MCF 10A (cell line): ENCODE data around the gene KCNF1. TPM values are rescaled to one million over a fixed set of nuclear protein-coding genes. Genes with fewer than 3 reads are reported as not detected.

Source experiments
- BruUV-seq: library from RNA; stranded (reverse); fragments of 400-500 nt; replicated peaks from 2 replicates; lab custom pipeline; 2021; lab: Mats Ljungman, UMichigan
- CTCF ChIA-PET: fragments of 300-600 bp; sonication (Branson Sonifier 250); formaldehyde crosslinking; extraction: SDS; loops from one replicate; lab custom pipeline; 2021; ENCODE audit warnings: antibody characterized with exemption, inconsistent platforms; lab: Yijun Ruan, JAX
- POLR2A ChIA-PET: fragments of 300-600, 350-650 bp; sonication (Branson Sonifier 250); formaldehyde crosslinking; extraction: SDS; loops from one replicate; lab custom pipeline; 2020; ENCODE audit warnings: antibody characterized with exemption, inconsistent platforms; lab: Yijun Ruan, JAX
- DNase-seq: peaks from one replicate; pipeline ENCODE4 v3.0.0-alpha.2; 2018; ENCODE audit not compliant: unreplicated experiment
- H3K27ac Mint-ChIP-seq: one replicate; pipeline ENCODE4 v1.8.0; 2022; ENCODE audit warnings: mild to moderate bottlenecking, low read depth, mixed read lengths; ENCODE audit not compliant: unreplicated experiment
- H3K27me3 Mint-ChIP-seq: one replicate; pipeline ENCODE4 v1.8.0; 2022; ENCODE audit warnings: mixed read lengths; ENCODE audit not compliant: insufficient read depth, unreplicated experiment
- H3K36me3 Mint-ChIP-seq: one replicate; pipeline ENCODE4 v1.8.0; 2022; ENCODE audit warnings: mild to moderate bottlenecking, moderate library complexity, mixed read lengths; ENCODE audit not compliant: insufficient read depth, unreplicated experiment
- H3K4me1 Mint-ChIP-seq: one replicate; pipeline ENCODE4 v1.8.0; 2022; ENCODE audit warnings: mixed read lengths; ENCODE audit not compliant: insufficient read depth, unreplicated experiment
- H3K4me3 Mint-ChIP-seq: one replicate; pipeline ENCODE4 v1.8.0; 2022; ENCODE audit warnings: mild to moderate bottlenecking, moderate library complexity, mixed read lengths; ENCODE audit not compliant: unreplicated experiment
- H3K9me3 Mint-ChIP-seq: one replicate; pipeline ENCODE4 v1.8.0; 2022; ENCODE audit warnings: mixed read lengths; ENCODE audit not compliant: unreplicated experiment
- intact Hi-C: fragments of 100-400 bp; cut with micrococcal nuclease; formaldehyde crosslinking; loops from 2 replicates; pipeline ENCODE4 v1.14.1; 2022
- total RNA-seq: library from RNA; stranded (reverse); gene quantifications from 2 replicates; pipeline ENCODE4 v1.2.3, GENCODE V29; 2022
- TF ChIP-seq, protein P1 (sequence below): fragments of 200-600 bp; IDR thresholded peaks from one replicate; pipeline ENCODE4 v1.8.0; 2022; ENCODE audit warnings: antibody characterized with exemption, mild to moderate bottlenecking; ENCODE audit not compliant: unreplicated experiment

The KCNF1 gene
- total RNA-seq, 1 experiment from 2014 or later, result not detected

DNA sequence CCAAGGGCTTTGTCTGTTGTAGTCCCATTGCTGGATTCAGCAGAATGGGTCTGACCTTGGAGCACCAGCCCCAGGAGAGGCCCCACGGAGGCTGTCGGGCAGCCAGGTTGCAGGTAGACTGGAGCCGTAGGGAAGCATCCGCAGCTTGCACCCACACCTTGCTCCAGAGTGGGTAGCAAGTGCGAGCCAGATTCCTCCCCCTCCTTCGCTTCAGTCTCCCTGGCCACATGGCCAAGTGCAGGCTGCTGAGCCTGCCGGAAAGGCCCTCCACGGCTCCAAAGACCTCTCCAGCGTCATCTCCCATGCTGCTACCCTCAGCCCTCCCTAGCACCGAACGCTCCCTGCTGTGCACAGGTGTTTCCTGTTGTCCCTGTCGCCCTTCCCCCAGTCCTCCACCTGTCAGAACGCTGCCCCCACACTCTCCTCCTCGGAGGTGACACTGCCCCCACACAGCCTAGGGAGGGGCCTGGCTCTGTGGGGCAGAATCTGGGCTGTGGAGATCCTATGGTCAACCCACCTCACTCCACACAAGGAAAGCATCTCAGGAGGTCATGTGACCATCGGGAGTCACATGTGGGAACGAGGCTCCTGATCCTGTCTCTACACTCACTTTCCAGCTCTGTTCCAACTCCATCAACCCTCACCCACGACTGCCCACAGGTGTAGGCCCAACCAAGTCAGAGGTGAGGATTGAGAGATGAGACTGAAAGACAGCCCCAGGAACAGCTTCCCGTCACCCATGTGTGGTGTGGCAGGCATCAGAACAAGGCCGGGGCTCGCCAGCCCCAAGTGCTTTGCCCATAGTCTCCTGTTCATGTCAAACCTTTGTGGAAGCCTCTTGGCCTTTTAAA is 8.3 kb downstream of the KCNF1 start:
- Mint-ChIP-seq H3K27ac (no peak overlapping the region), H3K36me3 (peaks cover 5% of the 10 kb centered on the region), H3K27me3 (peaks cover 12% of the 10 kb centered on the region), H3K9me3 (no peaks in the 10 kb centered on the region), H3K4me3 (no peak overlapping the region), H3K4me1 (no peaks in the 10 kb centered on the region)
- ChIA-PET CTCF (no interaction called here), POLR2A (no interaction called here)
- BruUV-seq, result no TSS peak
- intact Hi-C loops, result no loop called here
- TF ChIP-seq, protein P1, sequence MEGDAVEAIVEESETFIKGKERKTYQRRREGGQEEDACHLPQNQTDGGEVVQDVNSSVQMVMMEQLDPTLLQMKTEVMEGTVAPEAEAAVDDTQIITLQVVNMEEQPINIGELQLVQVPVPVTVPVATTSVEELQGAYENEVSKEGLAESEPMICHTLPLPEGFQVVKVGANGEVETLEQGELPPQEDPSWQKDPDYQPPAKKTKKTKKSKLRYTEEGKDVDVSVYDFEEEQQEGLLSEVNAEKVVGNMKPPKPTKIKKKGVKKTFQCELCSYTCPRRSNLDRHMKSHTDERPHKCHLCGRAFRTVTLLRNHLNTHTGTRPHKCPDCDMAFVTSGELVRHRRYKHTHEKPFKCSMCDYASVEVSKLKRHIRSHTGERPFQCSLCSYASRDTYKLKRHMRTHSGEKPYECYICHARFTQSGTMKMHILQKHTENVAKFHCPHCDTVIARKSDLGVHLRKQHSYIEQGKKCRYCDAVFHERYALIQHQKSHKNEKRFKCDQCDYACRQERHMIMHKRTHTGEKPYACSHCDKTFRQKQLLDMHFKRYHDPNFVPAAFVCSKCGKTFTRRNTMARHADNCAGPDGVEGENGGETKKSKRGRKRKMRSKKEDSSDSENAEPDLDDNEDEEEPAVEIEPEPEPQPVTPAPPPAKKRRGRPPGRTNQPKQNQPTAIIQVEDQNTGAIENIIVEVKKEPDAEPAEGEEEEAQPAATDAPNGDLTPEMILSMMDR, result no peak
- DNase-seq, result no peak

DNA sequence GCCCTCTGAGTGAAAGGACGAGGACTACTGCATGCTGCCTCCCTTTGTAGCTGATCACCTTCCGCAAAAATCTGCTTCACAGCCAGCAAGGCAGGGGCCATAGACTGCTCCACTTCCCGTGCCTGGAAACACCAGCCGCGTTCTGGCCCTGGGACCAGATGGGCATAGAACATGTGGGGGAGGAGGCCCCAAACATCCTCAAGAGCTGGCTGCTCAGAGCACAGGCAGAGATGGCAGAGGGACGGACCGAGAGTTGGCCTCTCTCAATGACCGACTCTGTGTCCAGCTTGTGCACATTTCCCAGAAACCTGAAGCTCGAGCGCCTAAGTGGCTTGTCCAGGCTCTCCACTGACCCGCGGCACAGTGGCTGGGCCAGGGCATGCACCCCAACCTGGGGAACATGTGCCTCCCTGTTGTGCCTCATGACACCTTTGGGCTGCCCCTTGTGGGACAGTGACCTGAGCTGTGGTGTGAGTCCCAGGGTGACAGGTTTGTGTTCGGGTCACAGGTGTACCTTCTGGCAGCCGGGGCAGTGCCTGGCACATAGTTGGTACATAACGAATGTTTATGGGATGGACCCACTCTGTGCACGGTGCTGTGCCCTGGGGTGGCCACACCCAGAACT is 9.1 kb downstream of the KCNF1 start:
- Mint-ChIP-seq H3K27me3 (peaks cover 21% of the 10 kb centered on the region), H3K9me3 (no peaks in the 10 kb centered on the region), H3K27ac (no peak overlapping the region), H3K4me3 (no peak overlapping the region), H3K36me3 (peaks cover 5% of the 10 kb centered on the region), H3K4me1 (no peaks in the 10 kb centered on the region)
- no TSS peak for BruUV-seq
- no peak for DNase-seq
- POLR2A ChIA-PET, result interaction anchor here (0.6 kb wide), 1 partner anchor 691 kb away, joined by 3 read pairs; no protein-coding TSS in a partner anchor
- CTCF ChIA-PET, result interaction anchor here (0.7 to 1.5 kb wide), 2 partner anchors 11 to 85 kb away, joined by 3 read pairs; no protein-coding TSS in a partner anchor
- intact Hi-C loops, result no loop called here
- TF ChIP-seq, protein P1, result no peak

DNA sequence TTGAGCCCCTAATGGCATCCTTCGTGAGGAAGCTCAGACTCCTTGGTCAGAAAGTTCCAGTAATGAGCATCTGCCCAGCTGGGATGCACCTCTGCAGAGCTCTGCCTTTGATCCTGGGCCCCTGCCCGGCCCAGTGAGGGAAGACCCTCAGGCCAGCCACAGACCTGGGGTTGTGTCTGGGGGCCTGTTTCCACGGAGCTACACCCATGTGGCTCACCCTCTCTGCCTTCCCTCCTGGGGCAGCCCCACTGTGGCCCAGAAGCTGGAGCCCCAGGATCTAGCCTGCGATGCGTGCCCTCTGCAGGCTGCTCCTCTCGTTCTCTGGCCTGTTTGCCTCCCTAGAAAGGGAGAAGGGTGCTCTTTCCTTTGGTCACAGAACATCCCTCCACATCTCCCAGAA is 9.8 kb downstream of the KCNF1 start:
- Mint-ChIP-seq H3K27ac (no peak overlapping the region), H3K9me3 (no peaks in the 10 kb centered on the region), H3K4me1 (no peaks in the 10 kb centered on the region), H3K36me3 (peaks cover 5% of the 10 kb centered on the region), H3K4me3 (no peak overlapping the region), H3K27me3 (peaks cover 27% of the 10 kb centered on the region)
- TF ChIP-seq, protein P1, result no peak
- no TSS peak for BruUV-seq
- ChIA-PET POLR2A (no interaction called here), CTCF (interaction anchor here (0.7 to 1.5 kb wide), 2 partner anchors 11 to 86 kb away, joined by 3 read pairs; no protein-coding TSS in a partner anchor)
- DNase-seq, result no peak
- intact Hi-C loops, result no loop called here

DNA sequence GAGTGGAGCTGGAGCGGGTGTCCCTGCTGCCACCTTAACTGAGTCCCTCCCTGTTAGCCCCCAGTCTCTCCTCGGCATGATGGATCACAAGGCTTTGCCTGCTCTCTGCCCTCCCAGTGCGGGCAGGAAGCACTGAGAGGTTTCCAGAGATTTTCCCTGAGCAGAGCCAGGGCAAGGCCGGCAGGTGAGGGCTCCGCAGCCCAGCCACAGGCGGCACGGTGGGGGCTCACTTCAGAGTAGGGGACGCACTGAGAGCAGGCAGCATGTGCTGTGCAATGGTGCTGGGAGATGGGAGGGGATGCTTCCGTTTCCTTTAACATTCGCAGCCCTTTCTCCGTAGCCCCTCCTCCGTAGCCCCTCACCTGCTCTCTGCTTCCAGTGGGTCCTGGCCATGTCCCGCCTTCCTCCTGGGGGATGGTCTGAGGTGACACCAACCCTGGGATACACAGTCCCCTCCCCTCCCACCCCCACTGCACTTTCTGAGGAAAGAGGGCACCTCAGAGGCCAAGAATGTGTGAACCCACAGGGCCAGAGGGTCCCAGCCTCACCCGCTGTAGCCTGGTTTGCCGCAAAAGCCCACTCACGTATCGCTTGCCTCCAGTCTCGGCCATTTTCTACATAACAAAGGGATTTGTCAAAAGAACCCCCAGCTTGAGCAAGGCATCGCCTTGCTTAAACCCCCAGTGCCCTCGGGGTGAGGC is 10.7 kb downstream of the KCNF1 start:
- ChIA-PET CTCF (interaction anchor here (0.7 to 1.5 kb wide), 2 partner anchors 12 to 32 kb away, joined by 3 read pairs; no protein-coding TSS in a partner anchor), POLR2A (no interaction called here)
- Mint-ChIP-seq H3K27me3 (peaks cover 37% of the 10 kb centered on the region), H3K27ac (no peak overlapping the region), H3K4me1 (no peaks in the 10 kb centered on the region), H3K4me3 (no peak overlapping the region), H3K9me3 (no peaks in the 10 kb centered on the region), H3K36me3 (peaks cover 5% of the 10 kb centered on the region)
- intact Hi-C loops, result no loop called here
- no TSS peak for BruUV-seq
- TF ChIP-seq, protein P1, result no peak
- DNase-seq, result no peak
